NCI-H1092 (cell line): Measurements from ENCODE around the gene MBTPS1.

ENCODE experiments used
- DNase-seq: peaks from one replicate; lab custom pipeline; 2025; lab: John Stamatoyannopoulos, UW

The MBTPS1 gene

DNA sequence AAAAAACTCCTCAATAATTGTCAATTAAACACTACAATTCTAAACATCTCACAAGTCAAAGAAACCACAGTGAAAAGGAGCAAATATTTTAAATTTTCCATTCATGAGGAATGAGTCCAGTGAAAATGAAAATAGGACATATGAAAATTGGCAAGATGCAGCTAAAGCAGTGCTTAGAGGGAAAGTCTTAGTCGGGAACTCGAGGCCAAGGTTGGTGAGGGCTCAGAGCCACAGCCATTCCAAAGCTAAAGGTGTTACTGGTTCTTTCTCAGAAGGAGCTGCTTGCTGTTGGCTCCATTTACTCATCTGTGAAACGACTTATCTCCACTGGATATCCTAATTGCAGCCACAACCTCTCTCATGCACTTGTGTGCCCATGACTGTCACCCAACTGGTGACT is 80.6 kb downstream of the MBTPS1 start:
- no peak for DNase-seq

DNA sequence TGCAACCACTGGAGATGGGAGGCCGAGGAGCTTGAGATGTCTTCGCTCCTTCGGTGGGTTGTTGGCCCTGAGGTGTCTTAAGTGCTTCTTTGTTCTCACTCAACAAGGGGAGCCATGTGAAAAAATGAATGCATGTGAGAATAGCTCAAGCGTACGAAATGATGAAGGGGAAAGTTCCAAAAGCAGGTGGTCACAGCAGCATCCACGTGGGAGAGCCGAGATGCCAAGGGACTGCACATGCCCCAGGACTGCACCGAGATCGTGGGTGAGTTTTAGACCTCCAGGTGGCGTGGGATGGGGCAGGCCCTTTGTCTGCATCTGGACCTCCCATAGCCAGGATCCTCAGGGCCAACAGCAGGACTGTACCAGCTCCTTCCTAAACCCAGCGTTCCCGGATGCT is 82.2 kb downstream of the MBTPS1 start:
- no peak for DNase-seq

DNA sequence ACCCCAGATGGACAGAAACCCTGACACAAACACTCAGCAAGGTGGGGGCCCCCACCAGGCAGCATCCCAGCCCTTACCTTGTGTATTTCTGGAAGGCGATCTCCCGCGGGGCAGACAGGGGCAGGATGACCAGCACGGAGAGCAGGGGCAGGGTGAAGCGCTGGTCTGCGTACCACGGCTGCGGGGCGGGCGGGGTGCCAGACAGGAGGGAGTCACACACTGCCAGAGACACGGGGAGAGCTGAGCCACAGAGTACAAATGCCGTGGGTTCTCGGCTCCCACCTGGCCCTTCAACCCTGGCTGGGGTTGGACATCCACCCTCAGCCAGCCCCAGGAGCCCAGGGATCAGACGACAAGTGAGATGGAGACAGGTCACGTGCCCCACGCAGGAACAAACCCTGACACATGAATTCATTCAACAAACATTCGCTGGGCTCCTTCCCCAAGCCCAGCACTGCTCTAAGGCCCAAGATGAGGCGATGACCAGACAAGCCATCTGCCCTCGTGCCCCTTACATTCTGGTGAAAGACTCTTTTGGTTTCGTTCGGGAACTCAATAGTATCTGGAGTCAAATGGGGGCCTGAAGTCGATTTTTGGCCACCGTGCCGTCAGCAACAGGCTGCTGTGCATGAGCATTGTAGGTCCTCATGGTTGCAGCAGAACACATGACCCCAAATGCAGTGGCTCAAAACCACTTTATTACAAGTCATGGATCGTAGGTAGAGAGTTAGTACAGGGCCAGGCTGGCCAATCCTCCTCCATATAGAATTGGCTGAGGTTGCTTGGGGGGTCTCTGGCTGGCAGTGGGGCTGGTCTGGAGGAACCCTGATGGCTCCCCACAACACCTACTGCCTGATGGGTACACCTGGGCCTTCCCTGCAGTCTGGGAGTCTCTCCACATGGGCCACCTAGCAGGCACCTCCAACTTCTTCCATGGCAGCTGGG is 83.2 kb downstream of the MBTPS1 start:
- no peak for DNase-seq

DNA sequence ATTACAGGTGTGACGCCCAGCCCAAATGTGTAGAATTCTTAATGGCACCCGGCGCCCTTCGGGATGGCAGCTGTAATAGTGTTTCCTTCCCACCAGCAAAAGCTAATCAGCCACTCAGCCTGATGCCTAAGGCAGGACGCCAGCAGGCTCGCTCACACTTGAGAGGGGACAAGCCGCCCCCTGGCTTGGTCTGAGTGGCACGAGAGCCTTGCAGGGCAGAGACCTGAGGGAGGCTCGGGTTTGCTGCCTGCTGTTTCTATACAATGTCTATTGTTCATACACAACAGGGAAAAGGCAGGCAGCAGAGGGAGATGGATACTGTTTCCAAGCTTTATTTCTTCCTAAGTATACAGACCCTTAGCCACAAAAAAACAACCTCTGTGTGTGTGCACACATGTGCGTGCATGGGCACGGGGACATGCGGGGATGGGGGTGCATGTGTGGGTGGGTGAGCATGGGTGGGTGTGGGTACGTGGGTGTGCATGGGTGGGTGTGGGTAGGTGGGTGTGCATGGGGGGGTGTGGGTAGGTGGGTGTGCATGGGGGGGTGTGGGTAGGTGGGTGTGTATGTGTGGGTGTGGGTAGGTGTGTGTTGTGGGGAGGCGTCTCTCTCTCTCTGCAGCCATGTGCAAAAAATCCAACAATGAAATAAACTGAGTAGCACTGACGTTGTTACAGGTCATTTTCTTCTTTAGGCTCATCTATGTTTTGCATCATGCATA is 84.1 kb downstream of the MBTPS1 start:
- peak; percentile 38 for DNase-seq

DNA sequence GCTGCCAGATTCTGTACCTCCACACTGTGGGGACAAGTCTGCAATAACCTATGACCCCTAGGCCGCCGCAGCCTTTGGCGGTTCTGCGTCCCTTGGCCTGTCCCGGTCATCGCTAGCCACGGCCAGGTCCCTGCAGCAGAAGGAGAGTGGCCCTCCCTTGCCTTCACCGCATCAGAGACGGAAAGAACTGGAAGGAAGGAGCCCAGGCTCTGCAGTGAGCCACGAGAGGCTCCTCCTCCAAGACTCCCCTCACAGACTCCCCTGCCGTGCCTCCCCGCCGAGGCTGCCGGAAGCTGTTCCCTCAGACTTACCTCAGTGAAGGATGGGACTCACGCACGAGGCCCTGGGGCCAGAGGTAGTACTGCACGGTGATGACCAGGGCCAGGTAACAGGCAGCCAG is 85.2 kb downstream of the MBTPS1 start:
- DNase-seq = no peak

DNA sequence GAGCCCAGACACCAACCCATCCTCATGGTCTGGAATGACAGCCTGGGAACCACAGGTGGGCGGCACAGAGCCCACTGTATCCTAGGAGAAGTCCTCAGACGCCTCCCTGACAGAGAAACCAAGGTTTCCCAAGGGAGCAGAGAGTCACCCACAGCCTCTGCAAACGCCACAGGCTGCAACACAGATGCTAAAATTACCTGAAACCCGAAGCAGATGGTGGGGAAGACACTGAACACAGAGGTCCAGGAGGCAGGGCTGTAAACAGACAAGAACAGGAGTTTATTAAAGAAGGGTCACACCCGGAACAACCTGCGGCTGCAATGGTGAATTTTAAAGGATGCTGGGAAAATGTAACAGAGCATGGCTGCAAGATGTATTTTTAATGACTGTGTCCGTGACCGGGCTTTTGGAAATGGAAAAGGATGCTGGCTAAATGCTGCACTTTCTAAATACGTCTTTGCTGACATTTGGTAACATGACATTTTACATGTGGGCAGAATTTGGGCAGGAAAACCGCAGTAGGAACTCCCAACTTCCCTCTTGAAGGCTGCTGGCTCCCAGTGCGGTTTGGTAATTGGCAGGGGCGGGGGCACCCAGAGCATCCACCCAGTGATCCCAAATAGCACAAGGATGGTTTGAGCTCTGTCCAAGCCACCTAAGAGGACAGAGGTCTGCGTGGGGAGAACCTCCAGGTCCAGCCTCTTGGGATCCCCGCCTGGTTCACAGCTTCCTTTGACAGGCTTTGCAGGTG is 87.3 kb downstream of the MBTPS1 start:
- DNase-seq = no peak

DNA sequence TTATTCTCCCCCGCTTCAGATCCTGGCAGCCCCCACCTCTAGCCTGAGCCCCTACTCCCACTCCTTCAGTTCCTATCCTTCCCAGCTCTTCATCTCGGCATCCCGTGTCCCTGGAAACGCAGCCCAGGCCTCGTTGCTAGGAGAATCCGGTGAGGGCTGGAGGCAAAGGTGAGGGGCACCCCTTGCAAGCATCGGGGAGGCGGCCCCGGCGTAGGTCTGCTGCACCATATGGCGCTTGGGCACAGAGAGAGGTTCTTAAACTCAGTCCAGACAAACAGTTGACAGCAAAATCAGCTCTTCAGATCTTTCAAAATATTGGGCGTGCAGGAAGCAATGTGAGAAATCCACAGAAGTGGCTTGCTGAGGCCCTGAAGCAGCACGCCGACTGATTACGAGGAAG is 89.1 kb downstream of the MBTPS1 start:
- no peak for DNase-seq

DNA sequence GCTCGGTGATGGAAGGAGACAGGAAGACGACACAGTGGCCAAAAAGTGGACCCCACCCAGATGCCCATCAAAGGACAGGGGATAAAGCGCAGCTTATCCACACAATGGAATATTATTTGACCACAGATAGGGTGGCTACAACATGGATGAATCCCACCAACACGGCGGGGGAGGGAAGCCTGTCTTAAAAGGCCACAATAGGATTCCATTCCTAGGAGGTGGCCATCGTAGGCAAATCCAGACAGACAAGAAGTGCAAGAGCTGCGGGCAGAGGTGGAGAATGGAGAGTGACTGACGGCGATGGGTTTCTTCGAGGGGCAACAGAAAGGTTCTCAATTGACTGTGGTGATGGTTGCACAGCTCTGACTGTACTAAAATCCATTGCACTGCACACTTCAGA is 90.1 kb downstream of the MBTPS1 start:
- no peak for DNase-seq

DNA sequence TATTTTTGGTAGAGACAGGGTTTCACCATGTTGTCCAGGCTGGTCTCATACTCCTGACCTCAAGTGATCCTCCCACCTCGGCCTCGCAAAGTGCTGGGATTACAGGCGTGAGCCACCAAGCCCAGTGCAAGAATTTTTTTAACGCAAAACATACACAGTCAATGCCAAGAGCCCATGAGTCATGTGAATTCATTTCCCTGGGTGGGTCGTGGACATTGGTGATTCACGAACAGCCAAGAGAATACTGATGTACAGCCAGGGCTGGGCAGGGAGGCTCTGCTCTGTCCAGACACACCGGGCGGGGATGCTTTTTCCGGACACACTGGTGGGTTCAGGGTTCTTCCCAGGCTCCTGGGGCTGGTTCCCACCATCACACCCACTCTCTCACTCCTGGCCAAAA is 91.9 kb downstream of the MBTPS1 start:
- no peak for DNase-seq

DNA sequence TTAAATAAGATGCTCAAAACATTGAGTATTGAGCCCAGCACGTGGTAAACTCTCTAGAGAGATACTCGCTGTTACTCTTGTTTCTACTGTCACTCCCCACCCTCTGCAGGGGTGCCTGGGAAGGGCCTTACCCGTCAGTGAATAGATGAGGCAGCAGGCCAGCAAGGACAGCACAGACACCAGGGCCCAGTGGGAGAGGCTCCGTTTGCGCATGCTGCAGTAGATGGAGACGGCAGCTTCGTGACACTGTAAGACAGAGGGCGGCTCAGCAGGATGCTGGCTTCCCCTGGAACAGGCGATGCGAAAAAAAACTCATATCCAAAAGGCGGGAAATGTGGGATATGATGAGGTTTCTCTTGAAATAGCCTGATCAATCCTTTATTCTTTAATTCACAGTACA is 94.1 kb downstream of the MBTPS1 start:
- no peak for DNase-seq

DNA sequence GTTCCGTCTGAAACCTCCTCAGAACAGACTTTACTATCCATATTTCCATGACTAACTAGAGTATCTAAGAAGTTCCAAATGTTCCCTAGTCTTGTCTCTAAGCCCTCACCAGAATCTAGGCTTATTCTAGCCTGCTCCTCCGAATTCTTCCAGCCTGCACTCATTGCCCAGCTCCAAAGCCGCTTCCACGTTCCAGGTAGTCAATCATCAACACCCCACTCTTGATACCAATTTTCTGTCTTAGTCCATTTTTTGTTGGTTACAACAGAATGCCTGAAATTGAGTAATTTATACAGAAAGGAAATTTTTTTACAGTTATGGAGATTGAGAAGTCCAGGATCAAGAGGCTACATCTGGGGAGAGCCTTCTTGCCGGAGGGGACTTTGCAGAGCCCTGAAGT is 95.3 kb downstream of the MBTPS1 start:
- DNase-seq = no peak

DNA sequence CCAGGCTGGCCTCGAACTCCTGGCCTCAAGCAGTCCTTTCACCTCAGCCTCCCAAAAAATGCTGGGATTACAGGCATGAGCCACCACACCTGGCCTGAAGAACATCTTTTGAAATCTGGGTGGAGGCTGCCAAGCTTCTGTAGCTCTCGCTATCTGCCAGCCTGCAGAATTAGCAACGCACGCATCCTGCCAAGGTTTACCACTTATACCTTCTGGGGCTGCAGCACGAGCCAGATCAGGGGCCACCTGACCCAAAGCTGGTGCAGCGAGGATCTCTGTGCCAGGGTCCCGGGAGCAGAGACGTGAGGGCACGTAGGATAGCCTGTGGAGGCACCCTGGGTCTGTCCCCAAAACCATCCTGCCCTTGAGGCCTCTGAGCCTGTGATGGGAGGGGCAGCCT is 96.4 kb downstream of the MBTPS1 start:
- no peak for DNase-seq

DNA sequence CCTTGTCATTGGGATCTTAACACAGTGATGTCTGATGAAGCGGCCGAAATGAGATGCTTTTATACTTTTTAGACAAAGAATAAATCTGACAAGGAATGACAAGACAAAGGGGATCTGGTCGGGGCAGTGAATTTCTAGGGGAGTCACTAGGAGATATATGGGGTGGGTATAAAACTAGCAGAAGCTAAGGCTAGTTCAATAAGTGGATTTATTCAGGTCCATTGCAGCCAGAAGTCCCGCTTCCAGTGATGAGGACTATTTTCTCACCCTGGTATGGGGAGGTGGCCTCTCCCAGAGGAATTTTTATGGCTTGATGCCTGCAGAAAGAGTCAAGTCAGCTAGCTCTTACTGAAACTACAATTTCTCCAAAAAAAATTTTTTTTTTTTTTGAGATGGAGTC is 98.0 kb downstream of the MBTPS1 start:
- no peak for DNase-seq

DNA sequence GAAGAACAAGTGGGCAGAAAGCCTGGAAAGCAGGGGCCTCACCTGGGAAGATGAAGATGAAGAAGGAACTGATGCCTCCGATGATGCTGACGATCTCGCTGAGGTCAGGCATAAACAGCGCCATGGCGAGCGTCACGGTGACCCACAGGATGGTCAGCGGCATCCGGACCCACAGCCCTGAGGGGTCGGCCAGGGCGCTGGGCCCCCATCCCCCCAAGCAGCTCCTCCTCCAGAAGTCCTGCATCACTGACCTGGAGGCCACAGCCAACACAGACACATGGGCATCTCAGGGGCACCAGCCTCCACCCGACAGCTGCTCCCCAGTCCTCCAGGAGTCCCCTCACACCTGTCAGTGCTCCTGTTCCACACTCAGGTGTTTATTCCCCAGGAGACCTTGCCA is 100.3 kb downstream of the MBTPS1 start:
- no peak for DNase-seq

DNA sequence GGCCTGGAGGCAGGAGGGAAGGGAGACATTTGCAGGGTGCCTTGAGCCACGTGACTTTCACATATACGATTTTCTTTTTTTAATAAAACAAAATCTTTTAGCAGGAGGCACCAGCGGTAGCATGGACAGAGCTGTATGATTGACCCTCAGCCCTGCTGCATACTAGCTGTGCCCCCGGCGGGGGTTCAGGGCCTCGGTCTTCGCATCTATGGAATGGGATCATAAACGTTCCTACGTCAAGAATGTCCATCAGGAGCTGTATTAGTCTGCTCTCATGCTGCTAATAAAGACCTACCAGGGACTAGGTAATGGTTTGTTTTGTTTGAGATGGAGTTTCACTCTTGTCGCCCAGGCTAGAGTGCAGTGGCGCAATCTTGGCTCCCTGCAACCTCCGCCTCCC is 101.3 kb downstream of the MBTPS1 start:
- DNase-seq = no peak

DNA sequence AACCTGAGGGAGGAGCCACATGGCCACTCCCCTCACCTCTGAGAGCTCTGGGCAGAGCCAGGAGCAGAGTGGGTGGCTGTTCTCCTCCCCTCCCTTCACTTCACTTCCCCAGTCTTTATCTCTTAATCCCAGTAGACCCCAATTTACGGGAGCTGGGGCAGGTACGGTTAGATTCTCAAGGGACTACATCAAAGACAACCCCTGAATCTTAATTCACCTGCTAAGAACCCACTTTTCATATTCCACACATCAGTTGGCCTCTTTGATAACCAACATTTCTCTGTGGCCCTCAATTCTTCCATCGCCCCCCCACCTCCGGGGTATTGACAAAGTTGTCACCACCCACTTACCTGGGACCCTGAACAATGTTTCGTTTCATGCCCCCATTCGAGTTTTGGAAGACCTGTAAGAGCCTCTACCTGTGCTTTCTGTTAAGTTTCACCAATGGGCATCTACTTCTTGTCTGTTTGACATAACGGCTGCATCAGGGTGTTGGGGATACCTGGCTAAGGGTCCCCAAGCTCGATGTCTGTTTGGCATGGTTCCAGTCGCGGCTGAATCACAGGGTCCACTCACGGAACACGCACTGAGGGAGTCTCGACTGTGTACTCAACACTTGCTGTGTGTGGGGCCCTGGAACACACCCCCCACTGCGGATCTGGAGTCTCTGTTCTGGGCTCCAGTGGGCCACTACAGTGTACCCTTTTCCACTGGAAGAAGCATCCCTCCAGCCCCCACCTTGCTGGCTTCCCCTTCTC is 102.0 kb downstream of the MBTPS1 start:
- DNase-seq = no peak

DNA sequence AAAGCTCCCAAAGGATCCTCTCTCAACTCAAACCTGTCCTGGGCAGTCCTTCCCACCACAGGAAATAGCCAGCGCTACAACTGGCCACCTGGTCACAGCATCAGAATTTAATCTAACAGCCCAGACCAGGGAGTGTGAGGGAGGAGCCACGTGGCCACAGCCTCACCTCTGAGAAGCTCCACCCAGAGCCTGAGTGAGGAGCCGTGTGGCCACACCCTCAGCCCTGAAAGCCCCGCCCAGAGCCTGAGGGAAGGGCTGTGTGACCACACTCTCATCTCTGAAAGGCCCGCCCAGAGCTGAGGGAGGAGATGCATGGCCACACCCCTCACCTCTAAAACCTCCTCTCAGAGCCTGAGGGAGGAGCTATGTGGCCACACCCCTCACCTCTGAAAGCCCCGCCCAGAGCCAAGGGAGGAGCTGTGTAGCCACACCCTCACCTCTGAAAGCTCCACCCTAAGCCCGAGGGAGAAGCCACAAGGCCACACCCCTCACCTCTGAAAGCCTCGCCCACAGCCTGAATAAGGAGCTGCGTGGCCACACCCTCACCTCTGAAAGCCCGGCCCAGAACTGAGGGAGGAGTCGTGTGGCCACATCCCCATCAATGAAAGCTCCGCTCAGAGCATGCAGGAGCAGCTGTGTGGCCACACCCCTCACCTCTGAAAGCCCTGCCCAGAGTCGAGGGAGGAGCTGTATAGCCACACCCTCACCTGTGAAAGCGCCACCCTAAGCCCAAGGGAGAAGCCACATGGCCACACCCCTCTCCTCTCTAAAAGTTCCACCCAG is 102.8 kb downstream of the MBTPS1 start:
- DNase-seq = no peak

DNA sequence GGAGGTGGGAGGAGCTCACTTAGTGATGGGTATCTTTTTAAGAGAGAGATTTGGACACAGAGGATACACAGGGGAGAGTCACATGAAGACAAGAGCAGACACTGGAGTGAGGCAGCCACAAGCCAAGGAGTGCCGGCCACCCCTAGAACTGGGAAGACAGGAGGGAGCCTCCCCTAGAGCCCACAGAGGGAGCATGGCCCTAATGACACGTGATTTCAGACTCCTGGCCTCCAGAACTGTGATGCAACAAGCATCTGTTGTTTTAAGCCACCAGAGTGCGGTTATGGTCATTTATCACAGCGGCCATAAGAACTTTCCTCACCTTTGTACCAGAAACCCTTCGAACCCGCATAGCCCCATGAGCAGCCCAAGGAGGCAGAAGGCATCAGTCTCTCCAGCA is 107.5 kb downstream of the MBTPS1 start:
- DNase-seq = no peak

DNA sequence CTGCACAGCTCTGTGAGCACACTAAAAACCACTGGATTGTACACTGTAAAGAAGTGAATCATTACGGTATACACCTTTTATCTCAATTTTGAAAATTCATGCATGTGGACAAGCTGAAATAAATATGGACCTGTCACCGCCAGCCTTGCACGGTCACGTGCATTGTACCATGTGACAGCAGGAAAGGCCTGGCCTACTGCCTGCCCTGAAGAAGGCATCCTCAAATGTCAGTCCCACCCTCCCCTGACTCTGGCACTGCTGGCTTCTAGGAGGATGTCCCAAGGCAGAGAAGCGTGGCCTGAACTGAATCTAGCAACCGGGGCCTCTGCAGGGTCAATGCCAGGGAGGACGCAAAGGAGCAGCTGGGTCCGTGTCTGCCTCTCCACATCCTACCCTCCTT is 108.8 kb downstream of the MBTPS1 start:
- DNase-seq = no peak

DNA sequence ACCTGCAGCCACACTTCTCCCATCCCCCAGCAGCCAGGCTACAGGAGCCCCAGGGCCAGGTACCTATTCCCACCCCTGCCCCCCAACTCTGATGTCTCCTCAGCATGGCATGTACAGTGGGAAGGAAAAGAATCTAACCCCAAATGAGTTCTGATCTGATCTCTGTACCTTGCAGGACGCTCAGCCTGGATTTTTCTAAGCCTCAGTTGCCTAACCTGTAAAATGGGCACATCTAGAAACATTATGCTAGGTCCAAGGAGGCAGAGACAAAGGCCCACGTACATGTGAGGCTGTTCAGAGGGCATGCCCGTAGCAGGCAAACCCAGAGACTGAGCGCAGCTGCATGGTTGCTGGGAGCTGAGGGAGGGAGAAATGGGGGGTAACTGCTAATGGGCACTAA is 109.2 kb downstream of the MBTPS1 start:
- DNase-seq = no peak

DNA sequence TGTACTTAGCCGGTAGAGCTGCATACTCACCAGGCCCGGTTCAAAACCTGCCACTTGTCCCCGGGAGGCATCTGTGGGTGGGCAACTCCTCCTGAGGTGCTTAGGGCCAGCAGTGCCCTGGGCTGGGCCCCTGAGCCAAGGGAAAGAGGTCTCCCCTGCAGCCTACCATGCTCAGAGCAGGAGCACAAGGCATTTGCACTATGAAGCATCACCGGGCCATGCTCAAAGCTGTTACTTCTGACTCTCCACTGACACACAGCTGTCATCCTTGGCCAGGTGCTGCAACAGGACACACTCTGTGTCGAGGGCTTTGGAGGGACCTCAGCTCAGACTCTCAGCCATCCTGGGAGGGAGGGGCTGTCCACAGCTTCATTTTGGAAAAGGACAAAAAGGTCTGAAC is 111.4 kb downstream of the MBTPS1 start:
- DNase-seq = no peak
